Endodermal cell (in vitro differentiated cells): ENCODE measurements around the gene MSLN. TPM values are rescaled to one million over a fixed set of nuclear protein-coding genes. Genes with fewer than 3 reads are reported as not detected.

ENCODE experiments used
- DNase-seq: peaks from one replicate; pipeline ENCODE4 v3.0.0-alpha.2; 2017
- H3K27ac ChIP-seq: 2 replicates; pipeline ENCODE4 v1.5.1; 2013; ENCODE audit warnings: mild to moderate bottlenecking, low read depth, low read length, moderate library complexity
- H3K27me3 ChIP-seq: 2 replicates; pipeline ENCODE4 v1.6.1; 2013; ENCODE audit warnings: mild to moderate bottlenecking, low read length, moderate library complexity; ENCODE audit not compliant: insufficient read depth, control insufficient read depth, poor library complexity, severe bottlenecking
- H3K36me3 ChIP-seq: 2 replicates; pipeline ENCODE4 v1.7.0; 2013; ENCODE audit warnings: mild to moderate bottlenecking, low read length, moderate library complexity; ENCODE audit not compliant: control insufficient read depth, insufficient read depth
- H3K4me1 ChIP-seq: one replicate; pipeline ENCODE4 v1.7.0; 2013; ENCODE audit warnings: low read length; ENCODE audit not compliant: control insufficient read depth, insufficient read depth
- H3K4me3 ChIP-seq: 2 replicates; pipeline ENCODE4 v1.5.1; 2013; ENCODE audit warnings: mild to moderate bottlenecking, low read length, moderate library complexity
- H3K9ac ChIP-seq: 2 replicates; pipeline ENCODE4 v1.6.1; 2013; ENCODE audit warnings: mild to moderate bottlenecking, low read length, moderate library complexity; ENCODE audit not compliant: poor library complexity, severe bottlenecking; ENCODE audit errors: extremely low read depth
- H3K9me3 ChIP-seq: 2 replicates; pipeline ENCODE4 v1.6.1; 2013; ENCODE audit warnings: mild to moderate bottlenecking, low read length, moderate library complexity; ENCODE audit not compliant: control insufficient read depth
- H3K27ac Mint-ChIP-seq: 2 replicates; pipeline ENCODE4 v1.8.0; 2020; ENCODE audit warnings: mixed read lengths
- H3K27me3 Mint-ChIP-seq: 2 replicates; pipeline ENCODE4 v1.8.0; 2021; ENCODE audit warnings: mild to moderate bottlenecking, mixed read lengths; ENCODE audit not compliant: insufficient read depth
- H3K36me3 Mint-ChIP-seq: 2 replicates; pipeline ENCODE4 v1.8.0; 2020; ENCODE audit warnings: low read depth, mixed read lengths
- H3K4me1 Mint-ChIP-seq: 2 replicates; pipeline ENCODE4 v1.8.0; 2020; ENCODE audit warnings: mixed read lengths
- H3K4me3 Mint-ChIP-seq: 2 replicates; pipeline ENCODE4 v1.8.0; 2020; ENCODE audit warnings: mild to moderate bottlenecking, moderate library complexity, mixed read lengths
- H3K9me3 Mint-ChIP-seq: 2 replicates; pipeline ENCODE4 v1.8.0; 2020; ENCODE audit warnings: mild to moderate bottlenecking, mixed read lengths
- CTCF ChIP-seq: fragments of 200-600 bp; sonication (generic); conservative IDR thresholded peaks from 2 replicates; pipeline ENCODE4 v1.5.0; 2021; ENCODE audit warnings: antibody characterized with exemption, mild to moderate bottlenecking
- WGBS, 2 experiments: methylation state at CpG; one replicate each; pipeline versions ENCODE4 v1.1.5 to v1.1.7; 2013; ENCODE audit warnings: missing lambda C conversion rate in 2 of 2, mixed read lengths in 1 of 2; ENCODE audit not compliant: insufficient coverage in 1 of 2, insufficient read length in 1 of 2; 5-methylcytosine and 5-hydroxymethylcytosine counted together
- total RNA-seq, 2 donors: library from RNA; stranded (reverse); fragmentation: NEBNext Ultra II Directional in 1 of 2; extraction: Animal tissue kit (Norgen Biotek cat#: 25700) in 1 of 2; gene quantifications; 2 replicates in 1 of 2; 3 replicates in 1 of 2; pipeline ENCODE4 v1.2.1, GENCODE V29; 2021

Gene MSLN
- total RNA-seq, 2 donors from 2014 or later, result 0.42 to 0.86 TPM

GRCh38 chr16:794853-795466 is 34.4 kb downstream of the MSLN start:
- TF ChIP-seq CTCF, result no peak
- H3K9ac ChIP-seq, result no peak overlapping the region
- H3K9me3 ChIP-seq, result no peaks in the 10 kb centered on the region
- no peak for DNase-seq
- Mint-ChIP-seq H3K4me1 (no peaks in the 10 kb centered on the region), H3K9me3 (no peaks in the 10 kb centered on the region), H3K27me3 (peaks cover 3% of the 10 kb centered on the region), H3K27ac (no peak overlapping the region), H3K36me3 (peaks cover 34% of the 10 kb centered on the region), H3K4me3 (no peak overlapping the region)
- 94 to 95% methylated on average over 10 to 21 of the region's 31 CpGs for WGBS, 2 experiments
- no peaks in the 10 kb centered on the region for H3K27me3 ChIP-seq
- H3K4me3 ChIP-seq, result no peak overlapping the region
- no peak overlapping the region for H3K27ac ChIP-seq
- peaks cover 33% of the 10 kb centered on the region for H3K36me3 ChIP-seq
- no peaks in the 10 kb centered on the region for H3K4me1 ChIP-seq

GRCh38 chr16:795580-796229 is 35.2 kb downstream of the MSLN start:
- no peak overlapping the region for H3K27ac Mint-ChIP-seq
- Histone ChIP-seq H3K4me3 (no peak overlapping the region), H3K27ac (no peak overlapping the region), H3K4me1 (no peaks in the 10 kb centered on the region), H3K9me3 (no peaks in the 10 kb centered on the region), H3K27me3 (peaks cover 5% of the 10 kb centered on the region), H3K9ac (no peak overlapping the region), H3K36me3 (peaks cover 28% of the 10 kb centered on the region)
- H3K4me3 Mint-ChIP-seq, result no peak overlapping the region
- H3K9me3 Mint-ChIP-seq, result no peaks in the 10 kb centered on the region
- H3K27me3 Mint-ChIP-seq, result peaks cover 3% of the 10 kb centered on the region
- WGBS, 2 experiments, result 95 to 98% methylated on average over 24 to 31 of the region's 33 CpGs
- no peak for DNase-seq
- TF ChIP-seq CTCF, result no peak
- no peaks in the 10 kb centered on the region for H3K4me1 Mint-ChIP-seq
- peaks cover 34% of the 10 kb centered on the region for H3K36me3 Mint-ChIP-seq

GRCh38 chr16:796296-797119 is 36.0 kb downstream of the MSLN start:
- Histone ChIP-seq H3K27me3 (peaks cover 13% of the 10 kb centered on the region), H3K4me1 (no peaks in the 10 kb centered on the region), H3K27ac (no peak overlapping the region), H3K4me3 (no peak overlapping the region), H3K36me3 (peaks cover 20% of the 10 kb centered on the region), H3K9me3 (no peaks in the 10 kb centered on the region), H3K9ac (no peak overlapping the region)
- Mint-ChIP-seq H3K4me3 (no peak overlapping the region), H3K36me3 (peaks cover 27% of the 10 kb centered on the region), H3K27me3 (peaks cover 8% of the 10 kb centered on the region), H3K27ac (no peak overlapping the region), H3K4me1 (no peaks in the 10 kb centered on the region), H3K9me3 (no peaks in the 10 kb centered on the region)
- no peak for TF ChIP-seq CTCF
- 94 to 97% methylated on average over 27 to 38 of the region's 38 CpGs for WGBS, 2 experiments
- no peak for DNase-seq
